NT2/D1 (cell line): ENCODE results near the gene ARHGAP8.

Experiments
- SUZ12 ChIP-seq: IDR thresholded peaks from 2 replicates; pipeline ENCODE4 v1.6.1; 2011; ENCODE audit not compliant: insufficient read length, insufficient read depth; ENCODE audit errors: extremely low read depth
- YY1 ChIP-seq: IDR thresholded peaks from 2 replicates; pipeline ENCODE4 v1.6.1; 2011; ENCODE audit not compliant: insufficient read length, insufficient read depth
- ZNF274 ChIP-seq: IDR thresholded peaks from 2 replicates; pipeline ENCODE4 v1.6.1; 2011; ENCODE audit warnings: mild to moderate bottlenecking, low read depth, low read length

DNA sequence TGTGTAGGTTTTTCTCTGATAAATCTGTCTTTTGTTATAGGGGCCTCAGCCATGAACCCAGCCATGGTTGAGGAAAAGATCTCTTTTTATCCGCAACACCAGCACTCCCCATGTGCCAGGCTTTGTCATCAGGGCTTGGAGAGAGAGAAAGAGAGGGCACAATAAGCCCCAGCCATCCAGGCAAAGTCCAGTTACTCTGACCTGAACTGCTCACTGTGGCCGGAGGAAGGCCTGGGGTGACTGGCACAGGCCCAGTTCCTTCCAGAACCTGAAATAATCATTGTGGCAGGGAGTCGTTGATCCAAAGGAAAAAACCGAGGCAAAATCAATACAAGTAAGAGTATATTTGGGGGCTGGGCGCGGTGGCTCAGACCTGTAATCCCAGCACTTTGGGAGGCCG, 3.9 kb upstream of the ARHGAP8 start:
- TF ChIP-seq ZNF274, result no peak
- TF ChIP-seq YY1, result no peak
- TF ChIP-seq SUZ12, result no peak
